HepG2 (cell line): ENCODE results near the gene LRBA. TPM values are rescaled to one million over a fixed set of nuclear protein-coding genes. Genes with fewer than 3 reads are reported as not detected.
"Not testable (repeated sequence)": the region's sequence is repeated elsewhere in the genome, so short reads cannot be mapped to it uniquely, and the experiment has no call there.

ENCODE experiments used
- ATAC-seq: fragments of 200-7000 bp; cut with Tn5 transposase; 3 replicates; pipeline ENCODE4 v1.9.1; 2020; ENCODE audit warnings: mild to moderate bottlenecking, moderate library complexity
- BruUV-seq: library from RNA; stranded (reverse); fragments of 400-500 nt; replicated peaks from 2 replicates; lab custom pipeline; 2021; lab: Mats Ljungman, UMichigan
- CTCF ChIA-PET: fragments of 300-600 bp; formaldehyde crosslinking; extraction: SDS; loops from one replicate; lab custom pipeline; 2021; ENCODE audit warnings: low total read pairs, inconsistent platforms, low intra/inter-chr PET ratio; lab: Yijun Ruan, JAX
- POLR2A ChIA-PET: fragments of 350-600 bp; sonication (Branson Sonifier 250); formaldehyde crosslinking; loops from one replicate; lab custom pipeline; 2020; ENCODE audit warnings: antibody characterized with exemption, inconsistent platforms; lab: Yijun Ruan, JAX
- DNase-seq: peaks from one replicate; pipeline ENCODE4 v3.0.0-alpha.2; 2015; ENCODE audit warnings: low spot score
- FAIRE-seq: peaks from 3 replicates; lab custom pipeline; 2011; peaks lifted over from hg19 to GRCh38; lab: Jason Lieb, UNC
- H2AFZ ChIP-seq: one replicate; pipeline ENCODE4 v1.6.1; 2011; ENCODE audit warnings: low read length, inconsistent platforms
- H3K27ac ChIP-seq: fragments of 300-600 bp; 3 replicates; pipeline ENCODE4 v1.8.0; 2011; ENCODE audit warnings: mixed run types, mild to moderate bottlenecking, mixed read lengths, low read length, inconsistent platforms; ENCODE audit not compliant: insufficient read depth; ENCODE audit errors: extremely low read length
- H3K27me3 ChIP-seq, 2 experiments: fragments of 200-600 bp in 1 of 2; 2 replicates in 1 of 2; 3 replicates in 1 of 2; pipeline versions ENCODE4 v1.6.0 to v1.8.0; 2011; ENCODE audit warnings: low read length in 2 of 2, mild to moderate bottlenecking in 2 of 2, moderate library complexity in 2 of 2, inconsistent platforms in 1 of 2; ENCODE audit not compliant: insufficient read depth in 2 of 2, control insufficient read depth in 1 of 2
- H3K36me3 ChIP-seq, 2 experiments: fragments of 200-600 bp in 1 of 2; replicated peaks in 1 of 2; 2 replicates in 1 of 2; 3 replicates in 1 of 2; pipeline versions ENCODE4 v1.5.1 to v1.8.0; 2011; ENCODE audit warnings: low read length in 2 of 2, inconsistent platforms in 1 of 2; ENCODE audit not compliant: insufficient read depth in 2 of 2, control insufficient read depth in 1 of 2
- H3K4me1 ChIP-seq: 2 replicates; pipeline ENCODE4 v1.5.1; 2012; ENCODE audit warnings: low read length, inconsistent platforms; ENCODE audit not compliant: insufficient read depth
- H3K4me2 ChIP-seq: 2 replicates; pipeline ENCODE4 v1.6.0; 2011; ENCODE audit warnings: low read depth, low read length, inconsistent platforms
- H3K4me3 ChIP-seq, 3 experiments: fragments of 200-600 bp in 1 of 3; sonication (generic), shearing (Covaris generic) in 1 of 3; replicated peaks in 1 of 3; 2 replicates each; pipeline ENCODE4 v1.5.1; 2011 to 2016; ENCODE audit warnings: low read length in 3 of 3, inconsistent platforms in 2 of 3, low read depth in 2 of 3, mild to moderate bottlenecking in 2 of 3, control low read depth in 1 of 3, mixed read lengths in 1 of 3; ENCODE audit not compliant: insufficient read depth in 1 of 3
- H3K79me2 ChIP-seq: one replicate; pipeline ENCODE4 v1.6.1; 2011; ENCODE audit warnings: low read length, inconsistent platforms; ENCODE audit not compliant: insufficient read depth
- H3K9ac ChIP-seq: 2 replicates; pipeline ENCODE4 v1.6.0; 2011; ENCODE audit warnings: mild to moderate bottlenecking, low read depth, low read length, inconsistent platforms; ENCODE audit not compliant: insufficient read depth
- H3K9me3 ChIP-seq: 2 replicates; pipeline ENCODE4 v1.5.1; 2012; ENCODE audit warnings: mild to moderate bottlenecking, low read length
- H4K20me1 ChIP-seq: 2 replicates; pipeline ENCODE4 v1.6.0; 2011; ENCODE audit warnings: inconsistent platforms, mild to moderate bottlenecking, low read length, moderate library complexity; ENCODE audit not compliant: insufficient read depth
- ATAD3A ChIP-seq: sonication (generic); formaldehyde crosslinking; IDR thresholded peaks from 2 replicates; pipeline ENCODE4 v1.4.0; 2020; ENCODE audit warnings: missing genetic modification reagents
- TBX3 ChIP-seq: fragments of 450-650 bp; IDR thresholded peaks from 2 replicates; pipeline ENCODE4 v1.6.1; 2017; ENCODE audit warnings: antibody characterized with exemption, mild to moderate bottlenecking, inconsistent platforms, borderline replicate concordance
- ZNF543 ChIP-seq: sonication (generic); formaldehyde crosslinking; IDR thresholded peaks from 2 replicates; pipeline ENCODE4 v1.4.0; 2020; ENCODE audit warnings: mild to moderate bottlenecking, missing genetic modification reagents
- ZNF7 ChIP-seq: IDR thresholded peaks from 2 replicates; pipeline ENCODE4 v1.6.1; 2016; ENCODE audit warnings: missing biosample characterization, missing genetic modification reagents
- ZNF816 ChIP-seq: sonication (generic); formaldehyde crosslinking; IDR thresholded peaks from 2 replicates; pipeline ENCODE4 v1.8.0; 2022; ENCODE audit warnings: missing genetic modification reagents, mild to moderate bottlenecking, borderline replicate concordance
- ZSCAN9 ChIP-seq: IDR thresholded peaks from 2 replicates; pipeline ENCODE4 v1.6.1; 2016; ENCODE audit warnings: borderline replicate concordance
- WGBS: methylation state at CpG from one replicate; pipeline ENCODE4 v1.1.6; 2017; ENCODE audit warnings: low lambda C conversion rate; 5-methylcytosine and 5-hydroxymethylcytosine counted together
- in situ Hi-C: cut with HindIII; loops from 2 replicates; pipeline ENCODE4 v1.10.0; 2017; ENCODE audit warnings: low pct_unique_long_range_greater_than_20kb; ENCODE audit not compliant: extremely low pct_ligation_motif_present
- intact Hi-C: fragments of 100-400 bp; cut with micrococcal nuclease; formaldehyde crosslinking; loops from one replicate; pipeline ENCODE4 v1.10.0; 2022; ENCODE audit not compliant: unreplicated experiment
- polyA plus RNA-seq, 8 experiments: library from polyadenylated mRNA; depleted of rRNA in 3 of 8; stranded (reverse) in 7 of 8; unstranded in 1 of 8; fragments of >200 nt; fragmentation: Illumina TruSeq in 4 of 8; extraction: Trizol in 4 of 8; gene quantifications; 2 replicates each; pipeline versions ENCODE4 v1.2.1 to v1.2.3, GENCODE V29; 2011 to 2016; ENCODE audit warnings: low read depth in 4 of 8, missing spikeins in 1 of 8, mixed read lengths in 1 of 8; ENCODE audit not compliant: insufficient read depth in 1 of 8
- total RNA-seq, 5 experiments: library from RNA; depleted of rRNA; stranded (reverse); fragments of >200 nt; fragmentation: Illumina TruSeq; extraction: Trizol; gene quantifications; 2 replicates each; pipeline ENCODE4 v1.2.3, GENCODE V29; 2016; ENCODE audit warnings: low read depth in 1 of 5

The LRBA gene
- total and polyA plus RNA-seq, 2 of the 13 experiments (the other 11 are each of a cell fraction or from before 2014, with no cell fraction given) = 21.0 to 37.2 TPM

GRCh38 chr4:150993577-150993976 is 21.5 kb downstream of the LRBA start:
- H3K36me3 ChIP-seq, H3K4me3 ChIP-seq, H3K27me3 ChIP-seq, DNase-seq, H3K27ac ChIP-seq, FAIRE-seq, BruUV-seq, H4K20me1 ChIP-seq, CTCF ChIA-PET, H3K4me2 ChIP-seq, in situ Hi-C loops, H3K9me3 ChIP-seq, H3K9ac ChIP-seq, intact Hi-C loops, H2AFZ ChIP-seq, POLR2A ChIA-PET, ATAC-seq: not testable (repeated sequence)
- Histone ChIP-seq H3K4me1 (peaks cover 16% of the 10 kb centered on the region), H3K79me2 (peaks cover 21% of the 10 kb centered on the region)
- 100% methylated on average over 3 of the region's 3 CpGs for WGBS

GRCh38 chr4:150990993-150991392 is 24.1 kb downstream of the LRBA start:
- Histone ChIP-seq H3K4me3 (no peak overlapping the region), H3K27me3 (no peaks in the 10 kb centered on the region), H3K9me3 (no peaks in the 10 kb centered on the region), H3K79me2 (peaks cover 21% of the 10 kb centered on the region), H3K9ac (no peak overlapping the region), H3K27ac (no peak overlapping the region), H3K4me1 (peaks cover 16% of the 10 kb centered on the region), H4K20me1 (no peaks in the 10 kb centered on the region; the same call in 1 of the 2 replicates), H3K36me3 (no peaks in the 10 kb centered on the region), H3K4me2 (no peak overlapping the region), H2AFZ (no peak overlapping the region)
- in situ Hi-C loops (no loop called here), intact Hi-C loops (no loop called here)
- ChIA-PET CTCF (no interaction called here), POLR2A (no interaction called here)
- BruUV-seq = no TSS peak
- DNase-seq (no peak), FAIRE-seq (no peak), ATAC-seq (no peak)
- peak; percentile 95 for TF ChIP-seq ZNF7 (CRISPR knock-in tag)
- no peak for TF ChIP-seq ATAD3A (CRISPR knock-in tag)
- WGBS = 98% methylated on average over 2 of the region's 2 CpGs

- WGBS = 97% methylated on average over 3 of the region's 3 CpGs
Measured at GRCh38 chr4:150990250-150990649, 24.8 kb downstream of the LRBA start.

More at GRCh38 chr4:150990250-150990649, 24.8 kb downstream of the LRBA start:
- no peak overlapping the region for H3K4me3 ChIP-seq
- H3K36me3 ChIP-seq = no peaks in the 10 kb centered on the region
- ChIA-PET CTCF (no interaction called here), POLR2A (no interaction called here)
- no peaks in the 10 kb centered on the region for H3K27me3 ChIP-seq
- no peak overlapping the region for H3K9ac ChIP-seq
- H3K4me2 ChIP-seq = no peak overlapping the region
- DNase-seq (no peak), FAIRE-seq (no peak), ATAC-seq (no peak)
- in situ Hi-C loops = no loop called here
- no peak overlapping the region for H3K27ac ChIP-seq
- peaks cover 8% of the 10 kb centered on the region for H3K4me1 ChIP-seq
- no peaks in the 10 kb centered on the region for H3K9me3 ChIP-seq
- no peak for TF ChIP-seq ZSCAN9 (CRISPR knock-in tag)
- TF ChIP-seq ZNF543 (CRISPR knock-in tag) = no peak
- no peak for TF ChIP-seq TBX3
- TF ChIP-seq ZNF816 (CRISPR knock-in tag) = no peak
- TF ChIP-seq, all 625 proteins: peak for 0
- Histone ChIP-seq H4K20me1 (no peaks in the 10 kb centered on the region; the same call in 1 of the 2 replicates), H2AFZ (no peak overlapping the region), H3K79me2 (peaks cover 23% of the 10 kb centered on the region)
- no TSS peak for BruUV-seq
- intact Hi-C loops = no loop called here
